HUDEP-2 (cell line): Measurements from ENCODE around the gene HSD17B3.
"Not testable (repeated sequence)": the region's sequence is repeated elsewhere in the genome, so short reads cannot be mapped to it uniquely, and the experiment has no call there.

Experiments
- DNase-seq, 76 experiments: peaks; one replicate each; lab custom pipeline; 2025; ENCODE audit not compliant: unreplicated experiment in 76 of 76; lab: John Stamatoyannopoulos, UW

The HSD17B3 gene

GRCh38 chr9:96309850-96310249, 7.9 kb upstream of the HSD17B3 start:
- DNase-seq = no peak

- DNase-seq = not testable (repeated sequence)
Observed at GRCh38 chr9:96306958-96307357, 5.0 kb upstream of the HSD17B3 start.

GRCh38 chr9:96305171-96305570, 3.2 kb upstream of the HSD17B3 start:
- no peak for DNase-seq

GRCh38 chr9:96304230-96304629, 2.3 kb upstream of the HSD17B3 start:
- DNase-seq = no peak

GRCh38 chr9:96299823-96300222, 2.2 kb downstream of the HSD17B3 start:
- no peak for DNase-seq

- DNase-seq = no peak
Observed at GRCh38 chr9:96294159-96294545, 7.8 kb downstream of the HSD17B3 start.

- no peak for DNase-seq
Observed at GRCh38 chr9:96293498-96294158, 8.3 kb downstream of the HSD17B3 start.

GRCh38 chr9:96289392-96289791, 12.6 kb downstream of the HSD17B3 start:
- no peak for DNase-seq

- DNase-seq = no peak
Observed at GRCh38 chr9:96281641-96282040, 20.3 kb downstream of the HSD17B3 start.

- DNase-seq = no peak
Observed at GRCh38 chr9:96279932-96280331, 22.0 kb downstream of the HSD17B3 start.

GRCh38 chr9:96274939-96275338, 27.0 kb downstream of the HSD17B3 start:
- no peak for DNase-seq

- peak in 4 of 76 experiments; percentile 7 to 32 (median 22) for DNase-seq
Observed at GRCh38 chr9:96270236-96270744, 31.7 kb downstream of the HSD17B3 start.

- DNase-seq = no peak
Observed at GRCh38 chr9:96258967-96259366, 43.0 kb downstream of the HSD17B3 start.

- no peak for DNase-seq
Observed at GRCh38 chr9:96256800-96257199, 45.2 kb downstream of the HSD17B3 start.

GRCh38 chr9:96255698-96256097, 46.3 kb downstream of the HSD17B3 start:
- DNase-seq = no peak

GRCh38 chr9:96253059-96253696, 48.8 kb downstream of the HSD17B3 start:
- DNase-seq = peak in 1 of 76 experiments; percentile 0

GRCh38 chr9:96251451-96251850, 50.5 kb downstream of the HSD17B3 start:
- DNase-seq = no peak

GRCh38 chr9:96249746-96250145, 52.2 kb downstream of the HSD17B3 start:
- no peak for DNase-seq

GRCh38 chr9:96246267-96246671, 55.7 kb downstream of the HSD17B3 start:
- DNase-seq = no peak

GRCh38 chr9:96245399-96245798, 56.6 kb downstream of the HSD17B3 start:
- DNase-seq = no peak

GRCh38 chr9:96243778-96244177, 58.2 kb downstream of the HSD17B3 start:
- DNase-seq = no peak

- no peak for DNase-seq
Observed at GRCh38 chr9:96242811-96243210, 59.2 kb downstream of the HSD17B3 start.
